ENCODE measurements around the gene NPHS2.
"Not testable (repeated sequence)": the region's sequence is repeated elsewhere in the genome, so short reads cannot be mapped to it uniquely, and the experiment has no call there.

Gene NPHS2

DNA sequence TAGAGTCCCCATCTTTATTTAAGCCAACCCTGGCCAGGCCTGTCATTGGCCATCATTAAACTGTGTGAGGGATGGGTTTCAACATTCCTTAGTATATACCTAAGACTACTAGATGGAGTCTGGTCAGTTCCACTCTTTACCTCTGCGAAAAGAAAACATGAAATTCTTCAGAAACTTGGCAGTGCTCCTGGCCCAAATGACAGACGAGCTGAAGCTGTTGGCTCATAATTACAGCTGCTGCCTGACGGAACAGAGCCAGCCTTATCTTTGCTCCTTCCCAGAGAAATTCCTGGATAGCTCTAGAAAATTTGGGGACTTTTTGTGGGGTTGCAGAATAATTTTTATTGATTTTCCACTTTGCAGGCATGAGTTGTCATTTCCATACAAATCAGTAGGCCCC, 30.4 kb downstream of the NPHS2 start:
- DNase-seq, result no peak

DNA sequence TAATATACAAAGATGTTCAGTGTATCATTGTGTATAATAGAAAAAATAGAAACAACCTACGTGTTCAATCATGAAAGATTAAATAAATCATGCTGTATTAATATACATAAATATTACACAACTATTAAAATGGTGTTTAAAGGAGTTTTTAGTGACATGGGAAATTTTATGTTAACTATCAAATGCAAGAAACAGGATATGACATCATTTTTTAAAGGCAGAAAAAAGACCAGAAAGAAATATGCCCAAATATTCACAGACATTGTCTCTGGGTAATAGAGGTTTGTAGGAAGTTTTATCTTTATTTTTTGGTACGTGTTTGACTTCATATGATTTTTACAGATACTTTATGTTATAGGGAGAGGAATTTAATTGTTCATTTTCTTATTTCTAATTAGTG, 34.0 kb downstream of the NPHS2 start:
- DNase-seq, result no peak

DNA sequence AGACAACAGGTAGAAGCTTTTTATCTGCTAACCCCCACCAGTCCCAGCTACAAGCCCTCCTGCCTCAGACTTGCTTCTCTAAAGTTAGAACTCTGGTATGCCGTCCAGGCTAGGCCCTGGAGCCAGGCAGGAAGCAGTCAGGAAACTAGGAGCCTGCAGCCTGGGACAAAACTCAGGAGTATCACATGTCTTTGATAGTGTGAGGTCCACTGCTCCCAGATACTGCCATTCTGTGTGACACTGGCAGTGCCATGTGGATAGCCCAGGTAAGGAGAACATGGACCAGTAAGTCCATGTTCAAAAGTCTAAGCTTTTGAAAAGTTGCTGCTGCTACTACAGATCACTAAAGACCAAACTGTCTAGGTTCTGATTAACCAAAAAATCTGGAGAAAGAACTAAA, 45.4 kb downstream of the NPHS2 start:
- no peak for DNase-seq

DNA sequence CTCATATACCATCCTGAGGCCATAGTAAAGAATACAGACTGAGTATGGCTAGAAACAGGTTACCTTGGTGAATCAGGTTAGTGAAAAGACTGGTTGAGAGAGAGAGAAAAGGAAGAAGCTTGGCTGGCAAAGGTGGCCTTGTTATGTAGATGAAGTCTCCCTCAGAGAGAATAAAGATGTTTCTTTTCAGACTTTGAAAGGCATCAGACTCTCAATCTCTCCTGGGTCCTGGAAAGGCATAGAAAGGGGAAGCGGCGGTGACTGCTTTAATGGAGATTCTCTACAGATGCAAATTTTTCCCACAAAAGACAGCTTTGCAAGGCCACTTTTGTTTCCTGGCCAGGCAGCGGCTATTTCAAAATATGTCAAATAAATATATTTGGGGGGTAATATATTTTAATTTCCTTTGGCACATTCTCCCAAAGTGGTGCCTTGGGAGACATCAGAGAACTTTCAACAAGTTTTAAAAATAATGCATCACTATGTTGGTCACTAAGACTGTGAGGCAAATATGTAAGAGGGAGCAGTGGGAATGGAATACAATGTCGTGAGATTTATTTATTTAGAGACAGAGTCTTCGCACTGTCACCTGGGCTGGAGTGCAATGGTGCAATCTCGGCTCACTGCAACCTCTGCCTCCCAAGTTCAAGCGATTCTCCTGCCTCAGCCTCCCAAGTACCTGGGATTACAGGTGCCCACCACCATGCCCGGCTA, 46.1 kb downstream of the NPHS2 start:
- DNase-seq, result no peak

DNA sequence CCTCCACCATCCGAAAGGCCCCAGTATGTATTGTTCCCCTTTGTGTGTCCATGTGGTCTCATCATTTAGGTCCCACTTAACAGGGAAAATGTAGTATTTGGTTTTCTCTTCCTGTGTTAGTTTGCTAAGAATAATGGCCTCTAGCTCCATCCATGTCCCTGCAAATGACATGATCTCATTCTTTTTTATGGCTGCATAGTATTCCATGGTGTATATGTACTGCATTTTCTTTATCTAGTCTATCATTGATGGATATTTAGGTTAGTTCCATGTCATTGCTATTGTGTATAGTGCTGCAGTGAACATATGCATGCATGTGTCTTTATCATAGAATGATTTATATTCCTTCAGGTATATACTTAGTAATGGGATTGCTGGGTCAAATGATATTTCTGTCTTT, 57.2 kb downstream of the NPHS2 start:
- not testable (repeated sequence) for DNase-seq

DNA sequence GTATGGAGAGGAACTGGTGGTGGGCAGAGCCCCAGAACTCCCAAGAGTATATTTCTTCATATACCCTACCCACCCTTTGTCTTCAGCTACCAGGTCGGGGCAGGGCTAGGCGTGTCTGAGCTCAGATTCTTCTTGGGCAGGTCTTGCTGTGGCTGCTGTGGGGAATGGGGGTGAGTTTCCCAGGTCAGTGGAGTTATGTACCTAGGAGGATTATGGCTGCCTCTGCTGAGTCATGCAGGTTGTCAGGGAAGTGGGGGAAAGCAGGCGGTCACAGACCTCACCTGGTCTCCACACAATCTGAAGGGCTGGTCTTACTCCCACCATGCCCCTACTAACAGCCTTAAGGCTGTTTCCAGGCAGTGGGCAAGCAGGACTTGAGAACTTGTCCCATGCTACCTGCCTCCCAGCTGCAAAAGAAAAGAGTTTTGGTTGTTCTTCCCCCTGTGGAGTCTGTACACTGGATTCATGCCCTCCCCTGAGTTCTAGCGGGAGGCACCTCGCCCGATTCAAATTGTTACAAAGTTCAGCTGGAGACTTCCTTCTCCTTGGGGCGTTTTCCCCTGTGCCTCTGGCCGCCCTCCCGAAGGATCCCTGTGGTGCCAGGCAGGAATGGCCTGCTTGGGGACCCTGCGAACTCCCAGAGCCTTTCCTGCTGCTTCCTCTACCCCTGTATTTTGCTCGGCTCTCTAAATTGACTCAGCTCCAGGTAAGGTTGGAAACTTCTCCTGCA, 58.6 kb downstream of the NPHS2 start:
- no peak for DNase-seq

DNA sequence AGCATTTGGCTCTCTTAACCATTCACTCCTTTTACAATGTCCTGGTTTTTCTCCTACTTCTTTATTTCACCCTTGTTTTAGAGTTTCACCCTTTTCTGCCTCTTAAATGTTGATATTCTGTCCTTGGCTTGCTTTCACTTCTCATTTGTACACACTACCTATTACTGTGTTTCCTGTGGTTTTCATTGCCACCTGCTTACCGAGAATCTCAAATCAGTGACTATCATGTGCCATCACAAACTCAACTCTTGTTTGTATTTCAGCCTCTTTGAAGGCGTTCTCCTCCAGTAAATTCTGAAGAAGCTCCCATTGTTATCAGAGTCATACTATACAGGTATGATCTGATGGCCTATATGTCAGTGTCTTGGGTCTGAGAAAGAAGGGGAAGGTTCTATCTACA, 65.7 kb downstream of the NPHS2 start:
- DNase-seq, result no peak

DNA sequence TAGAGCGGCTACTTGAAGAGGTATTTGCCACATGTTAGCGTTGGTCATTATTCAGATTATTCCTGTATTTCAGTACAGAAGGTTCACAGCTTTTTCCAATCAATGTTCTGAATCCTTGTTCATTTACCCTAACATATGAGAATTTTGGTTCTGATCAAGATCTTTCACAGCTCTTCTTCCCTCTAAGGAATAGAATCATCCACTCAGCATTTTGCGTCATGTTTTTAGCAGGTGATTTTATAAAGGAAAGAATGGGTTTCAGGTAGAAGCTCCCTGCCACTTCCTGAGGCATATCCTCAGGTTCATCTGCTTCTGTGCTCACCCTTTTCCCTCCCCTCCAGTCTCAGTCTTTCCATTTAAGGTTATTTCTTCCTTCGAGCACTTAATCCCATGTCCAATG, 66.4 kb downstream of the NPHS2 start:
- DNase-seq, result no peak

DNA sequence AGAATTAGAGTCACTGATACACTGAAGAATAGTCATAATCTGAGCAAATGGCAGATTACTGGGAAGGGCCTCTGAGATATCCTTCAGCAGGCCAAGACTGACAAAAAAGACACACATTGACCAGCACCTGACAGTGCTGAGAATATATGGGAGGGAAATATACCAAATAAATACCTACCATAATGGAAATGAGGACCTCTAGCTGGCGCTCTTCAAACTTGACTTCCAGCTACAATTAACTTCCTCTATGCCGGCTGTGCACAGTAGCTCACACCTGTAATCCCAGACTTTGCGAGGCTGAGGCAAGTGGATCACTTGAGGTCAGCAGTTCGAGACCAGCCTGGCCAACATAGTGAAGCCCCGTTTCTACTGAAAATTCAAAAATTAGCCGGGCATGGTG, 69.5 kb downstream of the NPHS2 start:
- no peak for DNase-seq
